ENCODE data around the gene CC2D2A.

The CC2D2A gene

GRCh38 chr4:15469402-15470127, at the start of gene CC2D2A:
Gene CC2D2A (plus strand): TSS chr4:15469882. CDS start chr4:15475933, 6,051 bp downstream.
- DNase-seq = no peak

DNA sequence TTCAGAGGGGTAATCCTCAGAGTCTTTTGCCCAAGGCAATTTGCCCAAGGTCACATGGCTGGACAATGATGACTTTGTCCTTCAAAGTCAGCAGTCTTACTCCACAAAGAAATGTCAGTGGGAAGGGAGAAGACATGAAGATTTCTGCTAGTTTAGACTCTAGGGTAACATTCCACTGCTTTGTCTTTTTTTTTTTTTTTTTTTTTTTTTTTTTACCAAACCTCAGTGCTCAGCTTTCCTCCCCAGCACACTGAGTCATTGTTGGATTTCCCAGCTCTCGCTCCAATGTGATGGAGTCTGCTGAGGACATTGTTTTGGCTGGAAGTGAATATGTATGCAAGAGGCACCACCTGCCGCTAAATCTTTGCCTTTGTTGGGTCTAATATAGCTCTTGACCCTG, 49.0 kb upstream of the CC2D2A start:
- DNase-seq = no peak

DNA sequence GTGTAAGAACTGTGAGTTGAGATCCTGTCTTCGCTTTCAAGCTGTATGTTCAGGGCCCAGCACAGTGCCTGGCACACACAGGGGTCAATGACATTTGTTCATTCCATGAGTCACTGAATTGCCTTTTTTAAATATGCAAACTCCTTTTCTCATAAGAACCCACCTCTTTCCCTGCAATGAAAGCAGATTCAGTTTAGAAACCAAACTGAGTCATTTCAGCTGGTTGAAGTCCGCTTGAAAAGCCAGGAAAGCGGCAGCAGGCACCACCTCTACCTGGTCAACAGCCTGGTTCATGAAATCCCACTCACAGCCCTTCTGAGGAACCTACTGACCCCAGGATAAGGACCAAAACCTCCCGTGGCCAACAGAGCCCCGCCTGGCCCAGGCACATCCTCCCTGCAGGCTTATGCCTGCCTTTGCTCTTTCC, 46.4 kb upstream of the CC2D2A start:
- DNase-seq = no peak

GRCh38 chr4:15425520-15425919, 44.2 kb upstream of the CC2D2A start:
- DNase-seq = no peak

- DNase-seq = no peak
Measured at GRCh38 chr4:15427161-15427560, 42.5 kb upstream of the CC2D2A start.

DNA sequence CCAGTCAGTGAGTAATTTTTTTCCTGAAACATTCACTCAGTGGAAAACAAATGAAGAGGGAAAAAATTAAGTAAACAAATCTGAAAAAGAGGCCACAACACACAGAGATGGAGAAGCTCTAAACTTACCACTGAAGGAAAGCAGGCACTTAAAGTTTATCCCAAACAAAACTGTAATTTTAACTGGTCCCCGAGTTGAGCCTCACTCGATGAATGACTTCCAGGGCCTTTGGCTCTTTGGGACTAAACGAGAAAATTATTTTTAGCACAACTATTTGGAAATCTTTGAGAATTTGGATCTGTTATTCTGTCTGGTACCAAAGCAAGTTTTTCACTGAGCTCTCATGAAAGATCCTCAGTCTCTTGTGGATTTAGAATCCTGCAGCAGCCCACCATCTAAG, 42.0 kb upstream of the CC2D2A start, which contains the start of gene C1QTNF7:
Gene C1QTNF7 (plus strand): TSS at position 333 of the 400 bp plus-strand sequence. CDS start 7,711 bp downstream, outside the sequence.
- DNase-seq = no peak

- no peak for DNase-seq
Measured at GRCh38 chr4:15428611-15429010, 41.1 kb upstream of the CC2D2A start.

DNA sequence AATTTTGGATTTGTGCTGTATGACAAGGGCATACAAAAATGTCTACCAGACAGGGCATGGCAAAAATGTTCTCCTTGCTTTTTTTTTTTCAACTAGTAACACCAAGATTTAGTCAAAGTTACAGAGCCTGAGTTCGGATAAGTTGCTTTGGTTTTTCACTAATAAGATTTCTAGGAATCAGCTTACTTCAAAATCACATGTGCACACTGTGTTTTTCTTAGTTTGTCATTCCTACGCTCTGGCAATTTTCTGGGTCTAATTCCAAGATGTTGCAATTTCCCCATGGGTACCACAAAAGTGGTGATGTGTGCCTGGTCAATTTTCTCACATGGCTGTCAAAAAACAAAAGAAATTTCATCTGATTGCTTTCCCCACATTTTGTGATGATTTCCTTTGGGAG, 35.6 kb upstream of the CC2D2A start:
- DNase-seq = no peak

DNA sequence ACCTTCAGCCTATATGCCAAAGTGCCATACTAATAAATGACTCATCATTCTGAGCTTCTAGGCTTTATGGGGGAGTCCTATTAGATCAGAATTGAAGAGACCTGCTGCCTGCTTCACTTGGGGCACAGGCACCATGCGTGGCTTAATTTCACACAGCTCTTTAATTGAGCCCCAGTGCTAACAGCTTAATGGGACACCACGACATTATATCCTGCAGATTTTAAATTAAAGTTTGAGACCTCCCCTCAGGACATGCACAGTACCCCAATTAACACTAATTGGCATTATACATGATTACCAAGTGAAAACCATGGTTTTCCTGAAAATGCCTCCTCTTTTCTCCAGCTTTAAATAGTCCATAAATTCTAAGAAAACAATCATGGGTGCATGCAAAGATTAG, 35.0 kb upstream of the CC2D2A start:
- DNase-seq = no peak

DNA sequence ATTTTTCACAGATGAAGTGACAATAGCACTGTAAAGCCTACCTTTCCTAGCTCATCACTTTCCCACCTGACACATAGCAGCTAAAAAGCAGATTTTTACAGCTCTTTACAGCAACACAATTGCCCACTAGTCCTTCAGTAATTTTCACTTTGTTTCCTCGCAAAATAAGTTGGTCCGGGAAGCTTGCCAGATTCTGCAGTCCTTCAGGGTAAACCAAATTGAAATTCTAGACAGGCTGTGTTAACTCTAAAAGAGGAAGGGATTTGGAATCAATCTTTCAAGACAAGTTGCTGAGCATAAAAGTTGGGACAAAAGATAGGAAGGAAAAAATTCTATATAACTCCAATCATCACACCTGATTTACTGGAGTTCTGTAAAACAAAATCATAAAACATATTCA, 33.2 kb upstream of the CC2D2A start:
- DNase-seq = no peak

DNA sequence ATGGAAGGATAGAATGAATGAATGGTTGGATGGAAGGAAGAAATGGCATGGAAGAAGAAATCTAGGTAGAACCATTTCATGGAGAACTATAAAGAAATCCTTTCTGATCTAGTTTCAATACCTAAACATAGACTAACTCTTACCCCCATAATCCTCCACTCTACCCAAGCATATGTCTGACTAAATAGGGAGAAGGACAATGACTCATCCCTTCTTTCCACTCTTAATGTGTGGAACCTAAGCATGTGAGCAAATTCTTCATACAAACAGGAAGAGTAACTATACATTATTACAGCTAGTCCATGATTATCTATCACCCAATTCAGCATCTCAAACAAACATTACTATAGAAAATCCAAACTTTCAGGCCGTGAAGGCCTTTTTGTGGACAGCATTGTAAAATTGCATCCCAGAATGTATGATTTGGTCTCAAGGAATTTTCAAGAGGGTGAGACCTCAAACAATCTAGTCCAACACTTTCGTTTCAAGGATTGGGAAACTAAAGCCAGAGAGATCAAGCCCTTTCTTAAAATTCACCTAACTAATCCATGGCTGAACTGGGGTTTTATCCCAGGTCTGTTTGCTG, 30.6 kb upstream of the CC2D2A start:
- no peak for DNase-seq

- DNase-seq = no peak
Measured at GRCh38 chr4:15443371-15444160, 26.1 kb upstream of the CC2D2A start.

- DNase-seq = no peak
Measured at GRCh38 chr4:15444276-15444675, 25.4 kb upstream of the CC2D2A start.

DNA sequence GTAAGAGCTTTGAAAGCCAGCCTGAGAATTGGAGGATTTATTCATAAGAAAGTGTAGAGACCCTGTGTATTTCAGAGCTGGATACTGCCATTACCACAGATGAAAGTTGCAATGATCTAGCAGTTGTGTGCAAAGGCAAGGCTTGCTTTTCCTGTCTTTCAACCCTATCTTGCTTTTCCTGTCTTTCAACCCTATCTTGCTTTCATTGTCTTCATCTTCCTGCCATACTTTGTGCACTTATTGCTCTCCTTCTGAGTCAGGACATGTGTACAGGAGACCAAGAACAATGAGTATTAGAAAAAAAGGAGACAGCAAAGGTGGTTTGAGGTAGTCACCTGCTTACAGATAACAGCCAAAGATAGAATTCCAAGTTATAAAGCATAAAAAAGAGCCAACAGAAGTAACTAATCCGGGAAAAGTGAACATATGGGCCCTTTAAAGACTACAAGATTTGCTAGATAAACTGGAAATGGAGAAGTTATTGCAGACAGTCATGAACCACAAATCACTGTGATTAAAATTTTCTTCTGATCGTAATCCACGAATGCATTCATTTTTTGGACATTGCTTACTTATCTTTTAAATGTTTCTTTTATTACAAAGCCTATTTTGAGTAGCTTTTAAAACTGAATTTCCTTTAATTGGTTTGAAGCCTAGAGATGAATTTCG, 24.7 kb upstream of the CC2D2A start:
- DNase-seq = no peak

DNA sequence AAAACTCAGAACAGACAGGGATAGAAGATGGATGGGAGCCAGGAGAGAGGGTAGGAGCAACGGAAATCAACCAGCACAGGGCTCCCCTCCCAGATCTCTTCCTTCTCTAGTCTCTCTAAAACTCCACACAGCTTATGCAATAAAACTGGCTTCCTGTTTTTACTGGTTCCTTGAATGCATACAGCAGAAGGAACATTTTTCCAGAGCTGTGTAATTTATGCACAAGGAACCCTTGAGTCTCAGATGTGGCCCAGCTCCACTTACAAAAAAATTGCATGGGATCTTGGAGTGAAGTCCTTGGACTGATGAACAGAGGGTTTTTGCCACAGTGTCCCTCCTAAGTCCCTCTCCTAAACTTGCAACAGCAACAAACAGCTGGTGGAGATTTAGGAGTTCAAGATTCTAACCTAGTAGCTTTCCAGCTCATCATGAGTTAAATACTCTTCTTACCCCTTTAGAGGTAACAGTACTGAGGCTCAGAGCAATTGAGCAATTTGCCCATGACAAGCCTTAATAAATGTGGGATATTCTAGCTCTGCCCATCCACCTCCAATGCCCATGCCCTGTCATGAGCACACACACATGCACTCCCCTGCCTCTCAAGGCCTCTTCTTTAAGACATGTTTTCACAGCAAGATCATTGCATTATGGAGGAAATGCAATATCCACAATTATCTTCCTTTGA, 18.4 kb upstream of the CC2D2A start:
- no peak for DNase-seq

- DNase-seq = no peak
Measured at GRCh38 chr4:15451866-15452765, 17.6 kb upstream of the CC2D2A start.

DNA sequence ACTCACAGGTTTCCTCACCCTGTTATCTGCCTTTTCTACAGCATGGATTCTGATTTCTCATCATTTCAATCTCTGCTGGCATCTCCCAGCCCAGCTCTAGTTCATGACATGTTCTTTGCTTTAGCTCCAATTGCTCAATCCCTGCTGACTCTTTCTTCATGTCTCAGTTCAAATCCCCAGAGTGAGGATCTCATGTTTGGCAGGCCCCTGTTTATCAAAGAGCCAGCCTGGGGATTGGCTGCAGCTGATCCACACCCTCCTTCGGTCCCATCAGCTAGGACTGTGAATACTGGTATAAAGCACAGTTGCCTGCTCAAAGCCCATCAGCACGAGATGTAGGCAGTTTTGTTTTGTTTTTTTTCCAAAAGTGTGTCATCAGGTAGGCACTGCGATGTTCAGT, 14.4 kb upstream of the CC2D2A start:
- no peak for DNase-seq

DNA sequence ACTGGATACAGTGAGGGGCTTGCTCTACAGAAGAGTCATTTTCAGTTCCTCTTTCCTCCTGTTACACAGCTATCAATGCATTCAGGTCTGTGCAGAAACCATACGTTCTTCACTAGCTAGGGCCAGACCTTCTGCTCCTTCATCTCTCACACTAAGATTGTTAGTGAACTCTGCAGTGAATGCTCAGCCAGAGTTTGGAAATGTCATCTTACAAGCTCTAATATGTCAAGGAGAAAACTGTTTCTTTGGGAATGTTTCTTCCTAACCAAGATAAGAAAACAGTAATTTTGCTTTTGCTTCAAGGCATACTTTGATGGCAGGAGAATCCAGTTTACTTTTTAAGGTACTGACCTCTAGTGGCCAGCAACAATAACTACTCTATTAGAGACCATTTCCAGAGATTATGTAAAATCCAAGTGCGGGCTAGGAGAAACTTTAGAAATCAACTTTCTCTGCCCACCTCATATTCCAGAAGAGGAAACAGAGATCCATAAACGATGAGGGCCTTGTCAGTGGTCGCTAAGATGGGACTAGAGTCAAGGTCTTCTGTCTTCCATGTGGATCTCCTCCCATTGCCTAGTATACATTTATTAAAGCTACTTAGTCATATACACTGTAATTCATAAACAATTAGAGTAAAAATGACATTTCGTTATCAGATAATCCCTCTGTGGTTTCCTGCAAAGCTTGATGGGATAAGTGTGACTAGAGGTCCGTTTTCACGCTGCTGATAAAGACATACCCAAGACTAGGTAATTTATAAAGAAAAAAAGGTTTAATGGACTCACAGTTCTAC, 12.1 kb upstream of the CC2D2A start:
- peak; percentile 69 for DNase-seq

DNA sequence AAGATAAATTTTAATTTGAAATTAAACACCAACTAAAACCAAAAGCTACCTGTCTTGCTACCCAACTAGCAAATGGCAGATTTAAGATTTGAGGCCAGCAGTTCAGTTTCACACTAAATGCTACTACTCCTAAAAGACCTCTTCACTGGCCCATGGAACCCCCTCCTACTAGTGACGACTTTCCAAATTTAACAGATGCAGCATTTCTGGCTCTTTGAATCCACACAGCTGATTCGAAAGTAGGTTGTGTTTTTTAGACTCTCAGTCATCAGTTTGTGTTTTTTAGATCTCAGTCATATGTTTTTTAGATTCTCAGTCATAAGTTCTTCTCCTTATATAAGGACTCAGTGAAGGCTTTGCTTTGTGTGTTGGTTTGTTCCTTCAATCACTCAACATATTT, 11.1 kb upstream of the CC2D2A start:
- no peak for DNase-seq

GRCh38 chr4:15459706-15460105, 10.0 kb upstream of the CC2D2A start:
- DNase-seq = no peak

DNA sequence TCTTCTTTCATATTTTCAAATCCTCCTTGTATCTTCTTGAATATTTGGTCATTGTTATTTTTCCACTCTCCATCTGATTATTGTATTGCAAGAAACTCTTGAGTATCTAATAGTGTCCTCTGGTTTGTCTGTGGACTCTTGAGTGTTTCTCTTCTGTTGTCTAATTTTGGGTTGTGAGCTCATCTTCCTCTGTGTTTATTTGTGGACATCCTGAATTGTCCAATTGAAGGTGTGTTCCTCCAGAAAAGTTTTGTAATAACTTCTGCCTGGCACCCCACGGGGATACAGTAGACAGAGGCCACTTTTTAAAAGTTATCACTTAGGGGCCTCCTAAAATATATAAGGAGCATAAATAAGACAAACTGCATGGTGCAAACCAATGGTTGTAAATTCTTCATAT, 3.1 kb upstream of the CC2D2A start:
- no peak for DNase-seq
